WTC11 (cell line): Measurements from ENCODE around the gene ZFPM1. TPM values are rescaled to one million over a fixed set of nuclear protein-coding genes. Genes with fewer than 3 reads are reported as not detected.

Source experiments
- ATAC-seq: fragments of 200-7000 bp; cut with Tn5 transposase; 2 replicates; pipeline ENCODE4 v1.10.0; 2021; ENCODE audit warnings: mild to moderate bottlenecking, moderate library complexity
- CTCF ChIA-PET: fragments of 300-600 bp; sonication (Branson Sonifier 250); formaldehyde crosslinking; loops from one replicate; lab custom pipeline; 2021; ENCODE audit warnings: antibody characterized with exemption; lab: Charles Lee
- POLR2A ChIA-PET: fragments of 350-600 bp; sonication (Branson Sonifier 250); formaldehyde crosslinking; loops from one replicate; lab custom pipeline; 2021; ENCODE audit warnings: antibody characterized with exemption; lab: Charles Lee
- DNase-seq: peaks from one replicate; pipeline ENCODE4 v3.0.0; 2021; ENCODE audit warnings: low spot score
- H3K27ac Mint-ChIP-seq: 2 replicates; pipeline ENCODE4 v1.8.0; 2021; ENCODE audit warnings: mixed read lengths
- H3K27me3 Mint-ChIP-seq: 2 replicates; pipeline ENCODE4 v1.8.0; 2021; ENCODE audit warnings: low read depth, mild to moderate bottlenecking, moderate library complexity, mixed read lengths
- H3K36me3 Mint-ChIP-seq: 2 replicates; pipeline ENCODE4 v1.8.0; 2021; ENCODE audit warnings: mixed read lengths
- H3K4me1 Mint-ChIP-seq: 2 replicates; pipeline ENCODE4 v1.8.0; 2022; ENCODE audit warnings: mixed read lengths
- H3K4me3 Mint-ChIP-seq: 2 replicates; pipeline ENCODE4 v1.8.0; 2021; ENCODE audit warnings: mild to moderate bottlenecking, moderate library complexity, mixed read lengths
- H3K9me3 Mint-ChIP-seq: 2 replicates; pipeline ENCODE4 v1.8.0; 2021; ENCODE audit warnings: mixed read lengths
- CREB1 ChIP-seq: sonication (generic); formaldehyde crosslinking; IDR thresholded peaks from 2 replicates; pipeline ENCODE4 v1.8.0; 2023; ENCODE audit warnings: mild to moderate bottlenecking, missing genetic modification reagents
- ESRRA ChIP-seq: sonication (generic); formaldehyde crosslinking; IDR thresholded peaks from 2 replicates; pipeline ENCODE4 v1.8.1; 2022; ENCODE audit warnings: mild to moderate bottlenecking, missing genetic modification reagents, borderline replicate concordance
- KAT7 ChIP-seq: sonication (generic); formaldehyde crosslinking; IDR thresholded peaks from 2 replicates; pipeline ENCODE4 v1.8.1; 2023; ENCODE audit warnings: missing genetic modification reagents, mild to moderate bottlenecking, borderline replicate concordance
- OVOL2 ChIP-seq: fragments of 250-450 bp; sonication (Bioruptor Pico); IDR thresholded peaks from 2 replicates; pipeline ENCODE4 v1.9.0; 2021; ENCODE audit warnings: mild to moderate bottlenecking, borderline replicate concordance
- SMAD4 ChIP-seq: sonication (generic); formaldehyde crosslinking; IDR thresholded peaks from 2 replicates; pipeline ENCODE4 v1.8.0; 2022; ENCODE audit warnings: mild to moderate bottlenecking, missing genetic modification reagents
- TEAD4 ChIP-seq: sonication (generic); formaldehyde crosslinking; IDR thresholded peaks from 2 replicates; pipeline ENCODE4 v1.8.0; 2022; ENCODE audit warnings: mild to moderate bottlenecking, missing genetic modification reagents
- TP53 ChIP-seq: sonication (generic); formaldehyde crosslinking; IDR thresholded peaks from 2 replicates; pipeline ENCODE4 v1.8.1; 2023; ENCODE audit warnings: mild to moderate bottlenecking, missing genetic modification reagents
- ZBTB21 ChIP-seq: sonication (generic); formaldehyde crosslinking; IDR thresholded peaks from 2 replicates; pipeline ENCODE4 v1.8.1; 2023; ENCODE audit warnings: mild to moderate bottlenecking, missing genetic modification reagents, borderline replicate concordance
- ZNF138 ChIP-seq: sonication (generic); formaldehyde crosslinking; conservative IDR thresholded peaks from 2 replicates; pipeline ENCODE4 v1.8.1; 2022; ENCODE audit warnings: mild to moderate bottlenecking, moderate library complexity, missing genetic modification reagents
- ZNF263 ChIP-seq: sonication (generic); formaldehyde crosslinking; IDR thresholded peaks from 2 replicates; pipeline ENCODE4 v1.8.1; 2022; ENCODE audit warnings: low read depth, mild to moderate bottlenecking, moderate library complexity, missing genetic modification reagents
- ZNF671 ChIP-seq: fragments of 250-450 bp; sonication (Bioruptor Pico); IDR thresholded peaks from 2 replicates; pipeline ENCODE4 v1.8.0; 2021; ENCODE audit warnings: mild to moderate bottlenecking
- total RNA-seq: library from RNA; stranded (reverse); gene quantifications from 3 replicates; pipeline ENCODE4 v1.2.3, GENCODE V29; 2021
- TF ChIP-seq, protein P1 (sequence below): sonication (generic); formaldehyde crosslinking; IDR thresholded peaks from 2 replicates; pipeline ENCODE4 v1.8.0; 2022; ENCODE audit warnings: mild to moderate bottlenecking, missing genetic modification reagents
- TF ChIP-seq, protein P2 (sequence below): sonication (generic); formaldehyde crosslinking; IDR thresholded peaks from 2 replicates; pipeline ENCODE4 v1.8.1; 2023; ENCODE audit warnings: mild to moderate bottlenecking, missing genetic modification reagents
- TF ChIP-seq, protein P3 (sequence below): sonication (generic); formaldehyde crosslinking; IDR thresholded peaks from 2 replicates; pipeline ENCODE4 v1.8.0; 2022; ENCODE audit warnings: mild to moderate bottlenecking, missing genetic modification reagents
- TF ChIP-seq, protein P4 (sequence below): sonication (generic); formaldehyde crosslinking; IDR thresholded peaks from 2 replicates; pipeline ENCODE4 v1.8.0; 2022; ENCODE audit warnings: mild to moderate bottlenecking, missing genetic modification reagents
- TF ChIP-seq, protein P5 (sequence below): fragments of 200-600 bp; IDR thresholded peaks from 2 replicates; pipeline ENCODE4 v1.8.0; 2022; ENCODE audit warnings: antibody characterized with exemption

Gene ZFPM1
- total RNA-seq, 1 experiment from 2014 or later, result 9.3 TPM

DNA sequence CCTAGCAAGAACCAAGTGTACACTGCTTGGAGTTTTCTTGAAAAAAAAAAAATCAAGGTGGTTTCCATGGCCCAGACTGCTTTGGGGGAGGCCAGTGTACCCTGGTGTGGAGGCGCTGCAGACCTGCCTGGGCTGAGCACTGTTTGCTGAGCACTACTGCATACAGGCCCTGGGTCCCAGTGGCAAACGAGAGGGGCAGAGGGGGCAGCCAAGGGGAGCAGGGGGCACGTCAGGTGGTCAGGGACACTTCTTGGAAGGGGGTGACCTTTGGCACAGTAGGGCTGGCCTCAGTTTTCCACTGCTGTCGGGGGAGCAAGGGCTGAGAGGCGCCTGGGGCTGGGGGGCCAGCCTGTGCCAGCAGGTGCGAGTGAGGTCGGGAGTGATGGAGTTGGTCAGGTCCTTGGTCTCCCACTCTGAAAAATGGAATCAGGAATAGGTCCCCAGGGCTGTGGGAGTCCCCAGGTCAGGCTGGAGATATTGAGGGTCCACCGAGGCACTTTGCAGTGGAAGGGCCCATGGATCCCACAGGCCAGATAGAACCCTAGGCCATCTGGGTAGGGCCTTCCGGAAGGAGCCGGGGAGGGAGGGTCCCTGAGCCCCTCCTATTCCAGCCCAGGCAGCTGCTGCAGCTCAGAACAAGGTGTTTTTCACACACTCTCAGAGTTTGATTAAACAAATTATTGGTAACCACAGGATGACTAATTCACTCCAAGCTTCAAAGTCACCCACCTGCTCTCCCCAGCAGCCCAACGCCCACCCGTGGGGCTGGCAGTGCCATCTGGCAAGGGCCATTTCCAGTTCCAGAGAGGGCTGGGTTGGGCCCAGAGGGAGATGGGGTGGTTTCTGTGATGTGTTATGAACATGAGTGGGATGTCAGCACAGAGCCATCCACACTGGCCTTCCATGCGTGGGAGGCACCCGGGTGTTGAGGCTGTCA, 3.5 kb downstream of the ZFPM1 start:
- H3K27me3 Mint-ChIP-seq, result peaks cover 49% of the 10 kb centered on the region
- no peaks in the 10 kb centered on the region for H3K9me3 Mint-ChIP-seq
- ATAC-seq, result no peak
- DNase-seq, result no peak
- TF ChIP-seq, protein P1, sequence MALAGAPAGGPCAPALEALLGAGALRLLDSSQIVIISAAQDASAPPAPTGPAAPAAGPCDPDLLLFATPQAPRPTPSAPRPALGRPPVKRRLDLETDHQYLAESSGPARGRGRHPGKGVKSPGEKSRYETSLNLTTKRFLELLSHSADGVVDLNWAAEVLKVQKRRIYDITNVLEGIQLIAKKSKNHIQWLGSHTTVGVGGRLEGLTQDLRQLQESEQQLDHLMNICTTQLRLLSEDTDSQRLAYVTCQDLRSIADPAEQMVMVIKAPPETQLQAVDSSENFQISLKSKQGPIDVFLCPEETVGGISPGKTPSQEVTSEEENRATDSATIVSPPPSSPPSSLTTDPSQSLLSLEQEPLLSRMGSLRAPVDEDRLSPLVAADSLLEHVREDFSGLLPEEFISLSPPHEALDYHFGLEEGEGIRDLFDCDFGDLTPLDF (CRISPR knock-in tag), result no peak
- TF ChIP-seq KAT7 (CRISPR knock-in tag) (no peak), TP53 (CRISPR knock-in tag) (no peak)
- TF ChIP-seq, protein P2, sequence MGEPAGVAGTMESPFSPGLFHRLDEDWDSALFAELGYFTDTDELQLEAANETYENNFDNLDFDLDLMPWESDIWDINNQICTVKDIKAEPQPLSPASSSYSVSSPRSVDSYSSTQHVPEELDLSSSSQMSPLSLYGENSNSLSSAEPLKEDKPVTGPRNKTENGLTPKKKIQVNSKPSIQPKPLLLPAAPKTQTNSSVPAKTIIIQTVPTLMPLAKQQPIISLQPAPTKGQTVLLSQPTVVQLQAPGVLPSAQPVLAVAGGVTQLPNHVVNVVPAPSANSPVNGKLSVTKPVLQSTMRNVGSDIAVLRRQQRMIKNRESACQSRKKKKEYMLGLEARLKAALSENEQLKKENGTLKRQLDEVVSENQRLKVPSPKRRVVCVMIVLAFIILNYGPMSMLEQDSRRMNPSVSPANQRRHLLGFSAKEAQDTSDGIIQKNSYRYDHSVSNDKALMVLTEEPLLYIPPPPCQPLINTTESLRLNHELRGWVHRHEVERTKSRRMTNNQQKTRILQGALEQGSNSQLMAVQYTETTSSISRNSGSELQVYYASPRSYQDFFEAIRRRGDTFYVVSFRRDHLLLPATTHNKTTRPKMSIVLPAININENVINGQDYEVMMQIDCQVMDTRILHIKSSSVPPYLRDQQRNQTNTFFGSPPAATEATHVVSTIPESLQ (CRISPR knock-in tag), result no peak
- TF ChIP-seq, protein P3, sequence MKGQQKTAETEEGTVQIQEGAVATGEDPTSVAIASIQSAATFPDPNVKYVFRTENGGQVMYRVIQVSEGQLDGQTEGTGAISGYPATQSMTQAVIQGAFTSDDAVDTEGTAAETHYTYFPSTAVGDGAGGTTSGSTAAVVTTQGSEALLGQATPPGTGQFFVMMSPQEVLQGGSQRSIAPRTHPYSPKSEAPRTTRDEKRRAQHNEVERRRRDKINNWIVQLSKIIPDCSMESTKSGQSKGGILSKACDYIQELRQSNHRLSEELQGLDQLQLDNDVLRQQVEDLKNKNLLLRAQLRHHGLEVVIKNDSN (CRISPR knock-in tag), result no peak
- ChIA-PET CTCF (interaction anchor here (1.3 to 2.2 kb wide), 2 partner anchors 19 to 281 kb away, joined by 5 to 7 read pairs; no protein-coding TSS in a partner anchor), POLR2A (no interaction called here)
- H3K27ac Mint-ChIP-seq, result no peak overlapping the region
- peak overlapping the region; percentile 60 for H3K4me3 Mint-ChIP-seq
- no peaks in the 10 kb centered on the region for H3K36me3 Mint-ChIP-seq
- peaks cover 14% of the 10 kb centered on the region for H3K4me1 Mint-ChIP-seq

DNA sequence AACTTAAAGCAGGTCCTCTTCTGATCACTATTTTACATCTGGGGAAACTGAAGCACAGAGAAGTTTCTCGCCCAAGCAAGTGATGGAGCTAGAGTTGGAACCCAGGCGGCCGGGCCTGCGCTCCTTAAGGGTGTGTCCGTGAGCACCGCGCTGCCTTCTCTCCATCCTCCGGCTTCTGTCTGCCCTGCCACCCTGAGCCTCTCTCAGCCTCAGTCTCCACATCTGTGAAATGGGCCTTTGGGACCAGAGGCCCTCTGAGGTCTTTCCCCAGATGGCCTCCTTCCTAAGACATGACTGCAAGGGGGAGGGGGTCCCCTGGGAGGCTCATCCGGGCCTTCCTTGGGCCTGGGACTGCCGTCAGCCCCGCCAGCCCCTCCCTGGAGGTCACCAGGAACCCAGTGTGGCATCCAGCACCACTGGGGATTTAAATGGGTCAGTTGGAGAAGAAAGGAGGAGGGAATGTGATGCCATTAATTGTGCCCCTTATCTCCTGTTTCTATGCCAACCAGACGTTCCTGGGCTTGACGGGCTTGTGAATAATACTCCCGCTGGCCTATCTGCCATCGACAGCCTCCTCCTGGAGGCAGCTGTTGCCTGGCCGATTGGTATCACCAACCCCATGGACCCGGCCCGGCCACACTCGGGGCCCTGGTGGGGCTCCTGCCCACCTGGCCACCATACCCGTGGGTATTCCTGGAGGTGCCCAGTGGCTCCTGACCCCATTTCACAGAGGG, 5.1 kb downstream of the ZFPM1 start:
- peaks cover 39% of the 10 kb centered on the region for H3K27me3 Mint-ChIP-seq
- CTCF ChIA-PET, result interaction anchor here (2.9 kb wide), 1 partner anchor 21 kb away, joined by 12 read pairs; no protein-coding TSS in a partner anchor
- ATAC-seq, result no peak

More for the DNA sequence above, 5.1 kb downstream of the ZFPM1 start:
- no peak overlapping the region for H3K4me3 Mint-ChIP-seq
- no peak for TF ChIP-seq SMAD4 (CRISPR knock-in tag)
- TF ChIP-seq, protein P4, sequence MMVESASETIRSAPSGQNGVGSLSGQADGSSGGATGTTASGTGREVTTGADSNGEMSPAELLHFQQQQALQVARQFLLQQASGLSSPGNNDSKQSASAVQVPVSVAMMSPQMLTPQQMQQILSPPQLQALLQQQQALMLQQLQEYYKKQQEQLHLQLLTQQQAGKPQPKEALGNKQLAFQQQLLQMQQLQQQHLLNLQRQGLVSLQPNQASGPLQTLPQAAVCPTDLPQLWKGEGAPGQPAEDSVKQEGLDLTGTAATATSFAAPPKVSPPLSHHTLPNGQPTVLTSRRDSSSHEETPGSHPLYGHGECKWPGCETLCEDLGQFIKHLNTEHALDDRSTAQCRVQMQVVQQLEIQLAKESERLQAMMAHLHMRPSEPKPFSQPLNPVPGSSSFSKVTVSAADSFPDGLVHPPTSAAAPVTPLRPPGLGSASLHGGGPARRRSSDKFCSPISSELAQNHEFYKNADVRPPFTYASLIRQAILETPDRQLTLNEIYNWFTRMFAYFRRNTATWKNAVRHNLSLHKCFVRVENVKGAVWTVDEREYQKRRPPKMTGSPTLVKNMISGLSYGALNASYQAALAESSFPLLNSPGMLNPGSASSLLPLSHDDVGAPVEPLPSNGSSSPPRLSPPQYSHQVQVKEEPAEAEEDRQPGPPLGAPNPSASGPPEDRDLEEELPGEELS (CRISPR knock-in tag), result no peak
- TF ChIP-seq TEAD4 (CRISPR knock-in tag), result no peak
- TF ChIP-seq OVOL2 (CRISPR knock-in tag), result no peak
- TF ChIP-seq ZBTB21 (CRISPR knock-in tag), result no peak
- TF ChIP-seq ZNF138 (CRISPR knock-in tag), result no peak
- TF ChIP-seq KAT7 (CRISPR knock-in tag), result no peak
- TF ChIP-seq, protein P5, sequence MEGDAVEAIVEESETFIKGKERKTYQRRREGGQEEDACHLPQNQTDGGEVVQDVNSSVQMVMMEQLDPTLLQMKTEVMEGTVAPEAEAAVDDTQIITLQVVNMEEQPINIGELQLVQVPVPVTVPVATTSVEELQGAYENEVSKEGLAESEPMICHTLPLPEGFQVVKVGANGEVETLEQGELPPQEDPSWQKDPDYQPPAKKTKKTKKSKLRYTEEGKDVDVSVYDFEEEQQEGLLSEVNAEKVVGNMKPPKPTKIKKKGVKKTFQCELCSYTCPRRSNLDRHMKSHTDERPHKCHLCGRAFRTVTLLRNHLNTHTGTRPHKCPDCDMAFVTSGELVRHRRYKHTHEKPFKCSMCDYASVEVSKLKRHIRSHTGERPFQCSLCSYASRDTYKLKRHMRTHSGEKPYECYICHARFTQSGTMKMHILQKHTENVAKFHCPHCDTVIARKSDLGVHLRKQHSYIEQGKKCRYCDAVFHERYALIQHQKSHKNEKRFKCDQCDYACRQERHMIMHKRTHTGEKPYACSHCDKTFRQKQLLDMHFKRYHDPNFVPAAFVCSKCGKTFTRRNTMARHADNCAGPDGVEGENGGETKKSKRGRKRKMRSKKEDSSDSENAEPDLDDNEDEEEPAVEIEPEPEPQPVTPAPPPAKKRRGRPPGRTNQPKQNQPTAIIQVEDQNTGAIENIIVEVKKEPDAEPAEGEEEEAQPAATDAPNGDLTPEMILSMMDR, result no peak
- TF ChIP-seq ESRRA, result no peak
- TF ChIP-seq CREB1 (CRISPR knock-in tag), result no peak
- no peak for TF ChIP-seq ZNF671
- no peak for TF ChIP-seq ZNF263 (CRISPR knock-in tag)
- H3K36me3 Mint-ChIP-seq, result no peaks in the 10 kb centered on the region
- POLR2A ChIA-PET, result no interaction called here
- no peak for DNase-seq
- peaks cover 25% of the 10 kb centered on the region for H3K4me1 Mint-ChIP-seq
- H3K27ac Mint-ChIP-seq, result no peak overlapping the region
- H3K9me3 Mint-ChIP-seq, result no peaks in the 10 kb centered on the region
